GM15510 (cell line): ENCODE data around the gene CYP2A13.

Experiments used
- POLR2A ChIP-seq: IDR thresholded peaks from 3 replicates; pipeline ENCODE4 v1.6.1; 2011; ENCODE audit warnings: borderline replicate concordance; ENCODE audit not compliant: insufficient read length; ENCODE audit errors: extremely low read depth

CYP2A13 gene

DNA sequence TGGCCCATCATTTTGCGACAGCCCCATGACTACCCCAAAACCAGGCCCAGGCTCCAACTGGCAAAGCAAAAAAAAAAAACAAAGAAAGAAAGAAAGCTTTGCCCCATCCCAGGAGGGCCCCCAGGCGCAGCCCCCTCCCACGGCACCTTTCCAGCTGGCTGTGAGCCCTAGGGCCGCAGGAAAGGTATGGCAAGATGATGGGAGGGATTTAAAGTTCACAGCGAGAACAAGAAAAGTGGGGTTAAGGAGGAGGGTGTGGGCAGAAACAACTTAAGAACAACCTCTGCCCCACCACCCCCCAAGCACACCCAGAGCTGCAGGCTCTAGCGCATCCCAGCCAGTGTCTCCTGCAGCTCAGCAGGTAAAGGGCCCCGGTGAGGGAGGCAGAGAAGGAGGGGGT, 25.9 kb downstream of the CYP2A13 start, which contains the start of gene CYP2F1:
Gene CYP2F1, plus strand, starts transcription at position 301 of the 400 bp plus-strand sequence. CDS start 1,757 bp downstream, outside the sequence.
- no peak for TF ChIP-seq POLR2A

DNA sequence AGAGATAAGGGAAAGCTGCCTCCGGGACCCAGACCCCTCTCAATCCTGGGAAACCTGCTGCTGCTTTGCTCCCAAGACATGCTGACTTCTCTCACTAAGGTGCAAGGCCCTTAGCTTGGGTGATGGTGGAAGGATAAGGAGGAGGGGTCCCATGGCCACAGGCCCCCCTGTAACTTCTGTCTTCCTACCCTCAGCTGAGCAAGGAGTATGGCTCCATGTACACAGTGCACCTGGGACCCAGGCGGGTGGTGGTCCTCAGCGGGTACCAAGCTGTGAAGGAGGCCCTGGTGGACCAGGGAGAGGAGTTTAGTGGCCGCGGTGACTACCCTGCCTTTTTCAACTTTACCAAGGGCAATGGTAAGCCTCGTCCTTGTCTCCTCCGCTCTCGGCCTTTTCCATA, 28.0 kb downstream of the CYP2A13 start:
- no peak for TF ChIP-seq POLR2A

DNA sequence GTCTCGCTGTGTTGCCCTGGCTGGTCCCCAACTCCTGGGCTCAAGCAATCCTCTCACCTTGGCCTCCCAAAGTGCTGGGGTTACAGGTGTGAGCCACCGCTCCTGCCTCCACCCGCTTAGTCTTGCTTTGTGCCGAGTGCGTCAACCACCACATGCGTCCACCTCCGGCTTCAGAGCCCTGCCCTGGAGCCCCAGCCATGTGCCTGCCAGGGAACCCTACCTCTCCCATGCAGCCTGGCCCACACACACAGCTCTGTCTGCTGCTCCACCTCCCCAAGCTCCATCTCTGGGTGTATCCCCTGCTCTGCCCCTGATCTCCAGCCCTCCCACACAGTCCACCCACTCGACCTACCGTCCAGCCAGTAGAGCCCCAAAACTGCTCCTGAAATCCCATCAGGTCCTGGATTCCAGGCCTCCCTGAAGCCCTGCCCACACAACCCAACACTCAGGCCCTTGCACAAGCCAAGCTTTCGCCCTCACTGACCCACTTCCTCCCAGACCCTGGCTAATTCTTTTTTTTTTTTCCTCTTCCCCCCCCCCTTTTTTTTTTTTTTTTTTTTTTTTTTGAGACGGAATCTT, 35.6 kb downstream of the CYP2A13 start:
- no peak for TF ChIP-seq POLR2A

DNA sequence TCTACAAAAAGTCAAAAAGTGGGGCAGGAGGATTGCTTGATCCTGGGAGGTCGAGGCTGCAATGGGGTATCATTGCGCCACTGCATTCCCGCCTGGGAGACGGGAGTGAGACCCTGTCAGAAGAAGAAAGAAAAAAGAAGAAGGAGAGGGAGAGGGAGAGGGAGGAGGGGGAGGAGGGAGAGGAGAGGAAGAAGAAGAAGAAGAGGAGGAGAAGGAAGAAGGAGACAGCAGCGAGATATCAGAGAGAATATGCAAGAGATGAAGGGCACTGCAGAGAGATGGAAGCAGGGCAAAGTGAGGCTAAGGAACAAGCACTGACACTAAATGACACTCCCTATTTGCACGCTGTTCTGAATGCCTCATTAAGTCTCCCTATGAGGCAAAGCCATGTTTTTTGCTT, 40.4 kb downstream of the CYP2A13 start:
- TF ChIP-seq POLR2A: no peak

DNA sequence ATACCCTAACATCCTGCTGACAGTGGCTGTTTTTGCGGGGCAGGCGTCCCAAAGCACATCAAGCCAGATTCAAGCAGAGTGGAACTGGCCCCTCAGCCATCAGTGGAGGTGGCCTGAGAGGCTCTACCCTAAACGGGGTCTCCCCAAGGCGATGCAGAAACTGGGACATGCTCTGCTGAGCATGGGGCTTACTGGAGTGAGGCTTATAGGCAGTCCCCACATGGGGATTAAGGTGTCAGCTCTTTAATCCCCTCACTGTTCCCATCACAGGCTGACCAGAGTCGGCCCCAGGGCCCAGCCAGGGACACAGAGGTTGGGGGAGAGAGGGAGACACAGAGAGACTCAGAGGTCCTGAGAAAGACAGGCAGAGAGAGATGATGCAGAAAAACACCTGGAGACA, 42.9 kb downstream of the CYP2A13 start:
- TF ChIP-seq POLR2A: no peak

DNA sequence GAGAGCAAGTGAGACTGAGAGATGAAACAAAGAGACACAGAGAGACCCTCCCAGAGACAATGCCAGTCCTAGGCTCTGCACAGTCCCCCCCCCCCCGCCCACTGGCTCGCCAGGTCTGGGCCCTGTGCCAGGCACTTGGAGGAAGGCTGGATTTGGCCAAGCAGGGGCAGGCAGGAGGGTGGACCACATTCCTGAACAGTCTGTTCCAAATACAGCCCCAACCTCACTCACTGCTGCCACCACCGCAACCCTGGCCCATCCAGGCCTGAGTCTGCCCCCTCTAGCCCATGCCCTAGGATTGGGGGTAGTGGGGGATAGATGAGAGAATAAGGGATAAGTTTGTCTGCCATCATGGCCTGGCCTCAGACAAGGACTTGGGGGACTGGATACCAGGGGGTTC, 45.0 kb downstream of the CYP2A13 start:
- TF ChIP-seq POLR2A: no peak

DNA sequence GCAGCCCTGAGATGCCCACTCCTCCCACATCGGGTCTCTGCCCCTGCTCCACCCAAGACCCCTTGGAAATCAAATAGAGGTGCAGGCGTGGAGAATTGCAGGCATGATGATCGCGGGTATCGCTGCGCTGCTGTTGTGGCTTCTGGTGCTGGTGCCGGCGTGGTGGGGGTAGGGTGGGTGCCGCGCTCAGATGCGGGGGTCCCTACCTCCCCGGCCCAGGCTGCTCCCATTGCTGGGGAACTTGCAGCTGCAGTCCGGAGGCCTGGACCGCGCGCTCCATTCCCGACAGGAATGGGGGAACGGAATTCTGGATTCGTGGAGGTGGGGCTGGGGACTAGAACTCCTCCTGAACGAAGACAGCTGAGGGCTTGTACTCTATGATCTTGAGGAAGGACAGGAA, 46.4 kb downstream of the CYP2A13 start:
- no peak for TF ChIP-seq POLR2A

DNA sequence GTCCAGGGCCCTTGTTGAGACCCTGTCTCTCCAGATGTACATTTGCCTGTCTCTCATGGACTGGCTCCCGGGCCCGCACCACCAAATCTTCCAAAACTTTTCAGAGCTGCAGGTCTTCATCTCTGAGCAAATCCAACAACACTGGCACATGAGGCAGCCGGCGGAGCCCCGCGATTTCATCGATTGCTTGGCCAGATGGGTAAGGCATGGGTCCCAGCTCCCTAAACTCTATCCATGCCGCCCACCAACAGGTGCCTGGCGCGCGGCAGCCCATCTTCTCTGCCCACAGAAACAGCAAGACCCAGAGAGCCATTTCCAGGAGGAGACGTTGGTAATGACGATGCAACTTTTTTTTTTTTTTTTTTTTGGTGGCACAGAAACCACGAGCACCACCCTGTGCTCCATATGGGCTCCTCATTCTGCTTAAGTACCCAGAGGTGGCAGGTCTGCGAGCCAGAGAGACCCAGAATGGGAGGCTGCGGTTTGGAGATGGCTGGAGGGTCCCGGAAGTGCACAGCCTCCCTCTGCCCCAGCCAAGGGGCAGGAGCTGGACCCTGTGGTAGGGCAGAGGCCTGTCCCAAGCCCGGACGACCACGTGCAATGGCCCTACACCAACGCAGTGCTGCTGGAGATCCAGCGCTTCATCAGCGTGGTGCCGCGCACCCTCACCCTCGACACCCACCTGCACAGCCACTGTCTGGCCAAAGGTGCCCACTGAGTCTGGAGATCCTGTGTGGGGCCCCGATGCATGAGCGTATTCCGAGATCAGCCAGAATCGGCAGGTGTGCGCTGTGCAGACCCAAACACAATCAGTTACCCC, 48.6 kb downstream of the CYP2A13 start:
- TF ChIP-seq POLR2A: no peak

DNA sequence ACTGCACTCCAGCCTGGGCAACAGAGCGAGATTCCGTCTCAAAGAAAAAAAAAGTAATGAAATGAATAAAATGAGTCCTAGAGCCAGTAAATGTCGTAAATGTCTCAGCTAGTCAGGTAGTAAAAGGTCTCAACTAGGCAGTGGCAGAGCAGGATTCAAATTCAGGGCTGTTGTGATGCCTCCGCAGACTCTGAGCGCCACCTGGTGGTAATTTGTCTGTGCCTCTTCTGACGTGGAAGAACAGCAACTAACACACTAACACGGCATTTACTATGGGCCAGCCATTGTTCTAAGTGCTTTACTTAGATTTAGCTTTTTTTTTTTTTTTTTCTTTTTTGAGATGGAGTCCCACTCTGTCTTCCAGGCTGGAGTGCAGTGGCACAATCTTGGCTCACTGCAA, 56.2 kb downstream of the CYP2A13 start:
- TF ChIP-seq POLR2A: no peak
